SH-SY5Y (cell line): Measurements from ENCODE around the gene PCK2.

Experiments
- GATA2 ChIP-seq: IDR thresholded peaks from 2 replicates; pipeline ENCODE4 v1.6.1; 2011; ENCODE audit warnings: mild to moderate bottlenecking, low read depth, low read length
- GATA3 ChIP-seq: IDR thresholded peaks from 2 replicates; pipeline ENCODE4 v1.6.1; 2011; ENCODE audit warnings: low read depth, mild to moderate bottlenecking, low read length, moderate library complexity

DNA sequence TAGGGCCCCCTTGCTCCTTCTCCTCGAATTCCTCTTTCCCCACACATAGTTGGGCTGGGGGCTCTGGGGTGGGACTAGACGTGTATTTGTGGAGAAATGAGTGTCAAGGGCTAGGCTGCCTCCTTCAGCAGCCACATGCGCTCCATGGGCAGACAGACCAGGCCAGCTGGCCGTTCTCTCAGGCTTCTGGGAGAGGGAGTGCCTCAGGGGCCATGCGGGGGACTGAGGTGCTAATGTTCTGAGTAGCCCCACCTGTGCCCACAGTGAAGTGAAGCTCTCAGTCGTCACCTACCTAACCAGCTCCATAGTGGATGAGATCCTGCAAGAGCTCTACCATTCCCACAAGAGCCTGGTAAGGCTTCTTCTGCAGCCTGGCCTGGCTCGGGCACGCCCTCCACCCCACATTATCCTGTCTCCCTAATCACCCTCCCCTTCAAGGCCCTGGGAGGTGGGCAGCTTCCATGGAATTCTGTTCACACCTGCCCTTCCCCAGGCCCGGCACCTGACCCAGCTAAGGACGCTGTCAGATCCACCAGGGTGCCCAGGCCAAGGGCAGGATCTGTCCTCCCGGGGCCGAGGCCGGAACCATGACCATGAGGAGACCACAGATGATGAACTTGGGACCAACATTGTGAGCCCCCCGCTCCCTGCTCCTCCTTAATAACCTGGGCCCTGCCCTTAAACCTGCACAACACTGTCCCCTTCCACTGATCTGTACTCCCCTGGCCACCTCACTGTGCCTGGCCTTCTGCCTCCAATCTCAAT is 31.7 kb upstream of the PCK2 start:
- no peak for TF ChIP-seq GATA2
- no peak for TF ChIP-seq GATA3
